Fibroblast of peridontal ligament (primary cell): ENCODE data around the gene VTI1A.
"Not testable (repeated sequence)": the region's sequence is repeated elsewhere in the genome, so short reads cannot be mapped to it uniquely, and the experiment has no call there.

Experiments
- DNase-seq: peaks from one replicate; pipeline ENCODE4 v3.0.0-alpha.2; 2010; ENCODE audit errors: extremely low read depth

The VTI1A gene

GRCh38 chr10:112721080-112721698 is 274.2 kb downstream of the VTI1A start:
- peak; percentile 57 for DNase-seq

- no peak for DNase-seq
These were observed 275.7 kb downstream of the VTI1A start for GRCh38 chr10:112722758-112723157.

DNA sequence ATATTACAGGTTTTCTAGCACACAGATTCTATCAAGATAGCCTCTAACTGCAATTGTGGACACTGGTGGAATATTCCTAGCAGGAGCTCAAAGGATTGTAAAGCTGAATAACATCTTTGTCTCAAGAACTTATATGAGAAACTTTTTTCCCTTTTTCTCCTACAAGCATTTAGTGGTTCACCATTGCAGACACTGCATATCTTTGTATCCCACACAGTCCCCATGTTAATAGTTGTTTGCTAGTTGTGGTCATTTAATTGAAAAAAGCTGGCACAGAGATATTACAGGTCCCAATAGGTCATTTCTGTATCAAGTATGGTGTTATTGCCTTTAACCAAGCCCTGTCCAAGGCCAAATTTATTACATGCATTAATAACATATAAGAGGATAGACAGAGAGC is 276.9 kb downstream of the VTI1A start:
- DNase-seq = peak; percentile 54

DNA sequence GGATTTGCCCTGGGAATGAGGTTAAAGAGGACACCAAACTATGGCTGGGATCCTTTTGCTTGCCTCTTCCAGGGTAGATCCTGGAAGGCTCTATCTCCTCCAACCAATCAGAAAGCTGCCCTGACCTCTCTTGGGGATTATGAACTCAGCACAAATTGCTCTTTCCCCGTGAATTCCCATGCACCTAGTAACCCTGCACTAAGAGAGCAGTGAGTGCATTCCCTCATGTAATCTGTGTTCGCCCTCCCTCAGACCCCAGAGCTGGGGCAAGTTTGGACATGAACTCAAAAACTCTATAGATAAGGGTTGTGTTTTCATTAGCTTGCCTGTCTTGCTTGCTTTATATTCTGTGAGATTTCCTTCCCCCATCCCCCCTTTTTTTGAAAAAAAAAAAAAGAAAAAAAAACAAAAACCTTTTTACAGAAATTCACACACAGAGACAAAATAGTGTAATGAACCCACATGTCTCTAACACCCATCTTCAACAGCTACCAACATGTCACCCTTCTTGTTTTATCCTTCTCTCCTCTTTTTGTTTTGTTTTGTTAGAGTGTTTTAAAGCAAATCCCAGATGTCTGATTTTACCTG is 277.5 kb downstream of the VTI1A start:
- DNase-seq = peak; percentile 34

DNA sequence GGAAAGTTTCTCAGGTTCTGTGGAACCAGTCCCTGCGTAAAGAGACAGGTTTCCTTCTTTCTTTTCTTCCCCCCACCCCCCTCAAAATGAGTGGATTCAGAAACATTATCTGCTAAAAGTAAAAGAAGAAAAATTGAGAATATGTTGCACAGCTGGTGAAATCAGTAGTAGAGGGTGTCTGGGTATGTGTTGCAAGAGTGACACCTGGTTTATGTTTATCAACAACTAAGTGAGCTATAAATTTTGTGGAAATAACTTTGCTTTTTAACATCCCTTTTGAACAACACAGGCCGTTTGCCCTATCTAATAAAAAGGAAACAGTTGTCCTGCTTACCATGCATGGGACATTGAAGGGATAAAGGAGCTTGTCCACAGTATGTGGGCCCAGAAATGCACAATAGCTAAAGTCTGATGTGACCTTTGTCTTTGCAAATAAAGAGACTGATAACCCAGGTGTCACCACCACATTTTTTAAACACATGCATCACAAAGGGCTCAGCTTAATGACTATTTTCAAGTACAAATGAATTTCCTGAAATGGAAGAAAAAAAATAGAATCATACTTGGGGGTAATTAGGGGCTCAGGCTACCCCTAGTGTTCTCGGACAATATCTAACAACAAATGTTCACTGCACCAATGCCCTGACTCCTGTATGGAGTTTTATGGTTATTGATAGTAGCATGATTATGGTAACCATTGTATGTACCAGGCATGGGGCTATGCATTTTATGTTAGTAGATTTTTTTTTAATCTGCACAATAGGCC is 281.3 kb downstream of the VTI1A start:
- DNase-seq = no peak

GRCh38 chr10:112728997-112729396 is 282.0 kb downstream of the VTI1A start:
- no peak for DNase-seq

DNA sequence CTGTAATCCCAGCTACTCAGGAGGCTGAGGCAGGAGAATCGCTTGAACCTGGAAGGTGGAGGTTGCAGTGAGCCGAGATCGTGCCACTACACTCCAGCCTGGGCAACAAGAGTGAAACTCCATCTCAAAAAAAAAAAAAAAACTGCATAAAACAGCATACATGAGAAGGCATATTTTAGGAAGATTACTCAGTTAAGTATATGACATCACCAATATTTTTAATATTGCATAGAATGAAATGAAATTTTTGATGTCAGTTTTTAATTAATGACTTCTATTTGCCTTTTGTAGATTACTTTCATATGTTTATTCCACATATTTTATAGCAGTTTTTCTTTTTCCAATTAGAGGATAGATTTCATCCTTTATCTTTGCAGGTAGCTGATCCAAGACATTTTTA is 284.4 kb downstream of the VTI1A start:
- DNase-seq = not testable (repeated sequence)

GRCh38 chr10:112732277-112732921 is 285.4 kb downstream of the VTI1A start:
- DNase-seq = no peak

GRCh38 chr10:112735041-112735695 is 288.2 kb downstream of the VTI1A start:
- peak; percentile 61 for DNase-seq

DNA sequence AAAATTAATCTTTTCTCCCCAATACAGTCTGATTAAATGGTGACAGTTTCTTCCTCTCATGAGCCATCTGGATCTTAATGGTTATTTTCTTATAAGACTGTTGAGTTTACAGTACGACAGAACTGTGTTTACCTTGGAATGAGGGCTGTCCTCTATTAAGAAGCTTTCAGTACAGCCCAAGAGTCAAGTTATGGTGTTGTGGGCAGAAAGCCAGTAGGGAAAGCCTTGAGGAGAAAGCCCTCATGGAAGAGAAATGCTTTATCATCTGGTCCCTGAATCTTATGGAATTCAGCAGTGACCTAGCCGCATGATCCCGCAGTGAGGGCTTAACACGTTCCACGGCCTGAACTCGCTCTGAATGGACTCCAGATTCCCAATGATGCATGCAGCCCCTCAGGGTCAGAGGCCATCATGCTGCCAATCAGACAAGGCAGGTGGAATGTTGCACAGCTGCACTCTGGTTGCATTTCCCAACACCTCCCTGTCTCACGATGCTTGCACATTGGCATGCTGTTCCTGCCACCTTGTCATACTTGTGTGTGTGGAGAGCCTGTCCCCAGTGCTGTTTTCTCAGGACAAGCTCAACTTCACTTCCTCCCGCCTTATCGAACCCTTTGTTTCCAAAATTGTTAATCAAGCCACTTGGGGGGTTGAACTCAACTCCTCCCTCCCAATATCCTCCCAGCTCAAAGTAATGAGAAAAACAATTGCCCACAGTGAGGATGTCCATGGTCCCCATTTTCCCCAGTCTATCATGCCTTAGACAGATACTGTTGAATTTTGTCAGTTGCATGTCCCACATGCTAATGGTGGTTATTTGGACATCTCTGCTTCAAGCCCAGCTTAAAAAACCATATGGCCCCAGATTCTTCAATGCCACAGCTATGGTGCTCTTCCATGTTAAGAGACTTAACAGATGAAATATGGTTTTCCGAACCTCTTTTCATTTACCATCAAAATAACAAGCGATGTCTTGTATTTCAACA is 291.9 kb downstream of the VTI1A start:
- no peak for DNase-seq

- no peak for DNase-seq
These were observed 292.8 kb downstream of the VTI1A start for GRCh38 chr10:112739592-112740353.

DNA sequence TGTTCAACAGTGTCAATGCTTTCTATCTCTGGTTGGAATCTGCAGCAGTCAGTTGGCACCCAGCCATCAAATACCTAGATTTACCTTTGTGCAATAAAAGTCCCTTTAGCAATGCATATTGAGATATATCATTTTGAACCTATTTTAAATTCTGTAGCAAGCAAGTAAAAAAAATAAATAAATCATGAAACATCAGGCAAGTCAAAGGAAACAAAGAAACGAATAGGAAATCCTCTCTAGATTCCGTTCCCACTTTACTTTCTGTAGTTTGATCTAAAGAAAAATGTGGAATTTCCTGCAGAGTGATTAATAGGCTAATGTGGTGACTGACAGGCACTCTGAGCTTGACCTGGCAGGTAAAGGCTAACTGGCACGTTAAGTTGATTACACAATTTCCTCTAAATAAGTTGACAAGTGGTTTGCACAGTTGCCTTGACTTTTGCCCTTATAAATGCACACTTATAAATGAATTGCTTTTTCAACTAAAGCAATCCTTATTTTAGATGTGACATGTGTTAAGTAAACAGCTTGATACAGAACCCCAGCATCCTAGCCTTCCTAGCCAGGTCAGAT is 294.9 kb downstream of the VTI1A start:
- DNase-seq = no peak

GRCh38 chr10:112744181-112745096 is 297.4 kb downstream of the VTI1A start:
- DNase-seq = no peak

- DNase-seq = no peak
These were observed 299.3 kb downstream of the VTI1A start for GRCh38 chr10:112746329-112746728.

DNA sequence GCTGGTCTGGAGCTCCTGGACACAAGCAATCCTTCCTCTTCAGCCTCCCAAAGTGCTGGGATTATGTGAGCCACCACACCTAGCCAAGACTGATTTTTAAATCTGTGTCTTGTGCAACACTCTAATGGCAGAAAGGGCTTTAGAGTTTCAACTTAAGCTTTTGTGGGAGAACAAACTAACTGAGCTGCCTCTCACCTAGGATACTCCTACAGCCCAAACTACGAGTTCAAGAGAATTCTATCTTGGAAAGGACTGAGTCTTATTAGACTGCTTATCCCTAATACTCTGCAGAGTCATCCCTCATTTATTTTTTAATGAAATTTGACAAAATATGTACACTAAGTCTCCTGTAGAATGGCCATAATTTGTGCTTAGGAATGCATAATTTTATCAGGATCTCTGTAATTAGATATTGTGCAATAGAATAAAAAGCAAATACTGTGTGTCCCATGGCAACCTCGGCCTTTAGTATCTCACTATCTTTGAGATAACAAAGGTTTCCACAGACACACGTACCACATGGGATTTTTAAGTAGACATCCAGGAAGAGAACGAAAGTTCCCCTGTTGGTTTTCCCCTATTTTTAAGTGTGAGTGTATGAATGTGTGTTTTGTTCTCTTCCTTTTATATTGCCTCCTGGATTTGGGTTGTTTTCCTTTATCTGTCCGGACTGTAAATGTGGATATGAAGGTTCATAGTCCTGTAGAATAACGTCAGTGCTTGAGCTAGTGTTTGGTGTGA is 303.6 kb downstream of the VTI1A start:
- no peak for DNase-seq

GRCh38 chr10:112751651-112752050 is 304.6 kb downstream of the VTI1A start:
- no peak for DNase-seq

GRCh38 chr10:112752288-112752687 is 305.3 kb downstream of the VTI1A start:
- no peak for DNase-seq

DNA sequence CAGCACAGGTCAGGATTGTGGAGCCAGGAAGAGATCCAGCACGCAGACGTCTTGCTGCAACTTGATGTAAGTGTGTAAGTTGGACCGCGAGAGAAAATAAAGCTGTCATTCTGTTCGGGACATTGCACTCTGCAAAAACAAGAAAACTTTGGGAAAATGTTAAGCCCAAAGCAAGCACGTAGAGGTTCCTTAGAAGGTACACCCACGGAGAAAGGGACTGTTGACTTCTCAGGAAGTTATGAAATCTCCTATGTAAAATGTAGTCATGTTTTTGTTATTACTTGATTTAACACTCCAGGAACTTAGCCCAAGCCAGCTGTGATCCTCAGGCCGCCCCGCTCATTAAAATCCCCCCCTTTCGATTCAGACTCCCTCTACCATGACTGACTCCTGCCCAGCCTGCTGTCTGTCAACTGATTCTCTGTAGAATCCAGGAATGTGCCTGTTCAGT is 307.0 kb downstream of the VTI1A start:
- peak; percentile 45 for DNase-seq
